AG09309 (cell line): Measurements from ENCODE around the gene CBY1.

ENCODE experiments used
- DNase-seq: peaks from one replicate; pipeline ENCODE4 v3.0.0-alpha.2; 2010; ENCODE audit warnings: low read depth
- H3K4me3 ChIP-seq: 2 replicates; pipeline ENCODE4 v1.5.1; 2011; ENCODE audit warnings: mild to moderate bottlenecking, low read depth, low read length, moderate library complexity; ENCODE audit not compliant: control insufficient read depth
- TF ChIP-seq, protein P1 (sequence below): IDR thresholded peaks from 2 replicates; pipeline ENCODE4 v1.5.1; 2011; ENCODE audit warnings: mild to moderate bottlenecking, low read depth, low read length, inconsistent platforms; ENCODE audit not compliant: insufficient read depth, control insufficient read depth; ENCODE audit errors: missing control alignments

The CBY1 gene

DNA sequence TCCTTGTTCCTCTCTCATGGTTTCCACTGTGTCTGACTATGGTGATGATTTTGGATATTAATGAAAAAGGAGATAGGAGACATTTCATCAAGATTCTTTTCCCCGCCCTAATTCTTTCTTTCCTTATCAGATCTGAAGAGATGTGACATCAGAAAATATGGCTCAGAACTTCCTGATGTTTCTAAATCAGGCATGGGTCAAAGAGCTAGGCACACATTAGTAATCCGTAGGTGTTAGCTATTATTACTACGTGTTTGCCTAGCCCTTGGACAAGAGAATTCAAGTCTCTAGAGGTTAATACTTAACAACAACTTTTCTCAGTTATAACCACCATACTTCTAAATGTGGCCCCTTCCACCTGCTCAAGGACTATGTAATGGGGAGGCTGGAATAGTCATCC is 38.5 kb downstream of the CBY1 start:
- TF ChIP-seq, protein P1, sequence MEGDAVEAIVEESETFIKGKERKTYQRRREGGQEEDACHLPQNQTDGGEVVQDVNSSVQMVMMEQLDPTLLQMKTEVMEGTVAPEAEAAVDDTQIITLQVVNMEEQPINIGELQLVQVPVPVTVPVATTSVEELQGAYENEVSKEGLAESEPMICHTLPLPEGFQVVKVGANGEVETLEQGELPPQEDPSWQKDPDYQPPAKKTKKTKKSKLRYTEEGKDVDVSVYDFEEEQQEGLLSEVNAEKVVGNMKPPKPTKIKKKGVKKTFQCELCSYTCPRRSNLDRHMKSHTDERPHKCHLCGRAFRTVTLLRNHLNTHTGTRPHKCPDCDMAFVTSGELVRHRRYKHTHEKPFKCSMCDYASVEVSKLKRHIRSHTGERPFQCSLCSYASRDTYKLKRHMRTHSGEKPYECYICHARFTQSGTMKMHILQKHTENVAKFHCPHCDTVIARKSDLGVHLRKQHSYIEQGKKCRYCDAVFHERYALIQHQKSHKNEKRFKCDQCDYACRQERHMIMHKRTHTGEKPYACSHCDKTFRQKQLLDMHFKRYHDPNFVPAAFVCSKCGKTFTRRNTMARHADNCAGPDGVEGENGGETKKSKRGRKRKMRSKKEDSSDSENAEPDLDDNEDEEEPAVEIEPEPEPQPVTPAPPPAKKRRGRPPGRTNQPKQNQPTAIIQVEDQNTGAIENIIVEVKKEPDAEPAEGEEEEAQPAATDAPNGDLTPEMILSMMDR: no peak
- DNase-seq: no peak
- H3K4me3 ChIP-seq: no peak overlapping the region

DNA sequence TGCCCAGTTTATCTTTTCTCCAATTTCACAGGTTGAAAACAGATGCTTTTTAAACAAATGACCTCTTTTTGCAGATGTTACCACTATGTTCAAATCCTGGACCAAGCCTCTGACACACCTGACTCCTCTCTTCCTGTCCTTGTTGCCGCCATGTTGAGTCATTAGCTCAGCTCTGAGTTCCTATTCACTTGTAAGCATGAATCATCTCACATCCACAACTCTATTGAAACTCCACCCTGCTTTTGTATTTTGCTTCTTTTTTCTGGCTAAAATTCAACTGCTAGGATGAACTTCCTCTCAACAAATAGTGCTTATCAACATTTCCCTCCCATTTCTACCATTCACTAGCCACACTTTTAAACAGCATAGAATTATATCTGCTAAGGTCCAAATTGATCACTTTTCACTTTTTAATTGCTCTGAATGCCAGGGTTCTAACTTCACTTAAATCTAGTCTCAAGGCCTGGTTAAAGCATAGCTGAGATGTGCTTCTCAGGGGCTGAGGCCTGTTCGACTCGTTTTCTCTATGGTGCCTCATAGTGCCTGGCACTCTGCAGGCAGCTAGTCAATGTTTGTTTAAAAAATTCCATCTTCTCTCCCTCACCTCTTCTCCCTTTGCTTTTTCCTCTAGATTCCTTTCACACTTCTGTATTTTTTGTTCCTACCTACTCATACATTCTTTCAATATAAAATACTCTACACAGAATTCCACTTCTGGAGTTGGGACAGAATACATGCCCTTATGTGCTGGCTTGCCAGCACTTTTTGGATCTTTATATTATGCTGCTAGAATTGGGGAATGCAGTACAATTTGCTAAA is 40.4 kb downstream of the CBY1 start:
- H3K4me3 ChIP-seq: no peak overlapping the region
- TF ChIP-seq, protein P1: no peak
- peak; percentile 48 for DNase-seq

DNA sequence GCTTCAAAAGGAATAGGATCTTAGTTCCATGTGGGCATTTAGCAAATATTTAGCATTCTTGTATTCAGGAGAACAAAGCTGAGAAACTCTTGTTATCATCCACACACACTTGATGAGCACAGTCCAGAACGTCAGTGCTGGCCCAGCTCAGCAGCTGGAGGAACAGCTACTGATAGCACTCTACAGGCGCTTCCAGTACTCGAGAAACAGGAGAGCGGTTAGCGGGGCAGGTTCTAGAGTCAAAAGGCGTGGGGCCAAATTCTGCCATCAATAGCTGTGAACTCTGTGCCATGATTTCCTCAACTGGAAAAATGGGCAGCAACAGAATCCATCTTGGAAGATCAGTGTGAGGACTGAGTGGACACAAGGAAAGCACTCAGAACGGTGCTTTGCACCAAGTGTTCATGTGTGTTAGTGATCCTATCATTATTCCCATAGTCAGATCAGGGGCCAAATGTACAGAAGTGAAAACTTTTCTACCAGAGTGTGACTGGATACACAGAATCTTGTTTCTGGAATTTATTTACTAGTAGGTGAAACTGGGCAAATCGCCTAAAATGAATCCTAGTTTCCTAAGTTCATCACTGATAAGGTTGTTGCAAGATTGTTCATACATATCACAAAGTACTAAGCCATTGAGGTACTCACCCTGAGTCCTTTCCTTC is 41.1 kb downstream of the CBY1 start:
- H3K4me3 ChIP-seq: no peak overlapping the region
- DNase-seq: no peak
- TF ChIP-seq, protein P1: no peak

DNA sequence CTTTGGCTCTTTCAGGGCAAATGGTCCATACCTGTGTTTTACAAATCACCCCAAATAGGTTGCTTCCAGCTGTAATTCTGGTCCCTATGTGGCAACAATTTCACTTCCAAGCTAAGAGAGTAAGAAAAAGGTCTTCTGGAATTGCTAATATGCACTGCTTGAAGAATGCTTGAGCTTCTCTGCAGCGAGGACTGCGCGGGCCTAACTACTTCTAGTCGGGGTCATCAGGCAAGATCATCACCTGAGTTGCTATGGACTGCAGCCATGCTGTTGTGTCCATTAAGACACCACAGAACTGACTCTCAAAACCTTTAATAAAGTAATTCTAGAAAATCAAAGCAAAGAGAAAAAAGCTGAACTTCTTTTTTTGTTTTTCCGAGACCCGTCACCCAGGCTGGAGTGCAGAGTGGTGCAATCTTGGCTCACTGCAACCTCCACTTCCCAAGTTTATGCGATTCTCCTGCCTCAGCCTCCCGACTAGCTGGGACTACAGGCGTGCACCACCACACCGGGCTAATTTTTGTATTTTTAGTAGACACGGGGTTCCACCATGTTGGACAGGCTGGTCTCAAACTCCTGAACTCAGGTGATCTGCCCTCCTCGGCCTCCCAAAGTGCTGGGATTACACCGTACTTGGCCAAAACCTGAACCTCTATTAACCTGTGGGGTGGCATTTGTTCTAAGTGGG is 42.1 kb downstream of the CBY1 start:
- peak overlapping the region; percentile 50; the same call in 1 of the 2 replicates for H3K4me3 ChIP-seq
- DNase-seq: no peak
- TF ChIP-seq, protein P1: no peak

GRCh38 chr22:38699143-38699542 is 42.7 kb downstream of the CBY1 start:
- TF ChIP-seq, protein P1: no peak
- DNase-seq: no peak
- H3K4me3 ChIP-seq: peak overlapping the region; percentile 50

DNA sequence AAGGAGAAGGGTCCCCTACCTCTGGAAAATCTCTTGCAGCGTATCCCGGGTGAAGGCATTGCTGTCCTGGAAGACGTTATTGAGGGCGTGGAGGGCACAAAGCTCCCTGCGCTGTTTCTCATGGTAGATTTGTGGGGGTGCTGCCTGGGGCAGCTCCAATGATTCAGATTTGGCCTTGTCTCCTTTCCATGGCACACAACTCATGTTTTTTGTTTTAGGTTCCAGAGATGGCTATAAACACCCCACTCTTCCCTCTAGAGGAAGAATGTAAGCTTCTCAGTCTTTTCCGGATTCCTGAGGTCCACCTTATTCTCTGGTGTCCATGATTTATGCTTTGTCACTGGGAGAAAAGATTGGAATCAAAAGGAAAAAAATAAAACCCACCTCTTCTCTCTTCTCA is 43.3 kb downstream of the CBY1 start:
- peak overlapping the region; percentile 50 for H3K4me3 ChIP-seq
- DNase-seq: no peak
- TF ChIP-seq, protein P1: peak; percentile 7
